Gastrocnemius medialis (tissue), 4 donors: ENCODE results near the gene DNAJC15. TPM values are rescaled to one million over a fixed set of nuclear protein-coding genes. Genes with fewer than 3 reads are reported as not detected.

ENCODE experiments used
- ATAC-seq, 2 donors: fragments of 150-250 bp; one replicate each; pipeline ENCODE4 v1.9.1; 2016
- DNase-seq, 2 donors: peaks; one replicate each; pipeline ENCODE4 v3.0.0-alpha.2; 2019
- H3K27ac ChIP-seq, 4 donors: fragments of 200-600 bp; sonication (generic); 1 replicate in 1 of 4; 2 replicates in 3 of 4; pipeline ENCODE4 v1.5.1; 2016 to 2018; ENCODE audit warnings: mild to moderate bottlenecking in 2 of 4, moderate library complexity in 1 of 4
- H3K27me3 ChIP-seq, 3 donors: fragments of 200-600 bp; sonication (generic) in 2 of 3; 1 replicate in 1 of 3; 2 replicates in 2 of 3; pipeline versions ENCODE4 v1.5.1 to v1.6.0; 2016 to 2019; ENCODE audit warnings: mild to moderate bottlenecking in 1 of 3, moderate library complexity in 1 of 3
- H3K36me3 ChIP-seq, 2 donors: fragments of 200-600 bp; sonication (generic) in 1 of 2; one replicate each; pipeline ENCODE4 v1.5.1; 2017 to 2018
- H3K4me1 ChIP-seq, 2 donors: fragments of 200-600 bp; sonication (generic) in 1 of 2; one replicate each; pipeline ENCODE4 v1.5.1; 2016 to 2017; ENCODE audit warnings: mild to moderate bottlenecking in 2 of 2
- H3K4me3 ChIP-seq, 4 donors: fragments of 200-600 bp; sonication (generic) in 3 of 4; 1 replicate in 1 of 4; 2 replicates in 3 of 4; pipeline ENCODE4 v1.5.1; 2016 to 2019; ENCODE audit warnings: mild to moderate bottlenecking in 2 of 4
- H3K9me3 ChIP-seq, 3 donors: fragments of 200-600 bp; sonication (generic) in 2 of 3; 1 replicate in 1 of 3; 2 replicates in 2 of 3; pipeline ENCODE4 v1.5.1; 2016 to 2019
- POLR2A ChIP-seq, 2 donors: fragments of 450-650 bp; IDR thresholded peaks; one replicate each; pipeline ENCODE4 v1.6.1; 2017; ENCODE audit warnings: antibody characterized with exemption in 2 of 2, mild to moderate bottlenecking in 2 of 2, moderate library complexity in 2 of 2
- in situ Hi-C, 4 donors: fragments of 200-750 bp; cut with MboI; loops; one replicate each; pipeline versions ENCODE4 v1.15.0 to v1.8.0; 2017; ENCODE audit warnings: low sequenced_read_pairs in 4 of 4
- intact Hi-C: fragments of 100-400 bp; cut with DNase I; formaldehyde crosslinking; loops from one replicate; pipeline ENCODE4 v1.15.1; 2023; ENCODE audit warnings: low total_unique reads
- total RNA-seq, 4 donors: library from RNA; depleted of rRNA; stranded (reverse); fragments of >200 nt; gene quantifications; one replicate each; pipeline versions ENCODE4 v1.1.0 to v1.2.3, GENCODE V29; 2016
- TF ChIP-seq, protein P1 (sequence below), 5 experiments: fragments of 450-650 bp in 3 of 5; fragments of 200-600 bp in 2 of 5; sonication (generic) in 2 of 5; IDR thresholded peaks in 4 of 5; conservative IDR thresholded peaks in 1 of 5; 1 replicate in 4 of 5; 2 replicates in 1 of 5; pipeline ENCODE4 v1.5.1; 2016 to 2019; ENCODE audit warnings: antibody characterized with exemption in 5 of 5, mild to moderate bottlenecking in 3 of 5, moderate library complexity in 3 of 5

The DNAJC15 gene
- total RNA-seq, 4 donors from 2014 or later = 6.2 to 19.5 (median 12.3) TPM

DNA sequence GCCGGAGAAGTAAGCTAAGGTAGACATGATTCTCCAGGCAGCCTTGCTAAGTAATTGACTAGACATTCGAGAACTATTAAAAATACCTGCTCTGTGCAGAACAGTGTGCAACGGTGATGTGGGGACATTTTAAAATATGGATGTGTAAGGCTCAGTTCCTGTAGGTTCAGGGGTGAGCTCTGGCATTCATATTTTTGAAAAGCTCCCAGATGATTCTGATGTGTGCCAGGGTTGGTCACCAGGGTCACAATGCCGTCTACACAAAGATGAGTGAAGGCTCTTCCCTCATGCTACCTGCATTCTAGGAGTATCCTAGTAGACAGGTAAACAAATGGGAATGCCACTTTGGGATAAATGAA, 30.6 kb upstream of the DNAJC15 start:
- ATAC-seq = peak in 1 of 2 donors; percentile 14
- intact Hi-C loops = no loop called here
- DNase-seq = no peak
- no peaks in the 10 kb centered on the region for H3K9me3 ChIP-seq
- peak overlapping the region; percentile 69 to 87 (median 76) for H3K4me3 ChIP-seq
- in situ Hi-C loops = no loop called here
- peaks cover 0 to 15% of the 10 kb centered on the region in 2 donors for H3K4me1 ChIP-seq
- no peaks in the 10 kb centered on the region for H3K36me3 ChIP-seq
- no peaks in the 10 kb centered on the region for H3K27me3 ChIP-seq
- H3K27ac ChIP-seq = peak overlapping the region; percentile 46 to 76 (median 71)
- TF ChIP-seq, protein P1, sequence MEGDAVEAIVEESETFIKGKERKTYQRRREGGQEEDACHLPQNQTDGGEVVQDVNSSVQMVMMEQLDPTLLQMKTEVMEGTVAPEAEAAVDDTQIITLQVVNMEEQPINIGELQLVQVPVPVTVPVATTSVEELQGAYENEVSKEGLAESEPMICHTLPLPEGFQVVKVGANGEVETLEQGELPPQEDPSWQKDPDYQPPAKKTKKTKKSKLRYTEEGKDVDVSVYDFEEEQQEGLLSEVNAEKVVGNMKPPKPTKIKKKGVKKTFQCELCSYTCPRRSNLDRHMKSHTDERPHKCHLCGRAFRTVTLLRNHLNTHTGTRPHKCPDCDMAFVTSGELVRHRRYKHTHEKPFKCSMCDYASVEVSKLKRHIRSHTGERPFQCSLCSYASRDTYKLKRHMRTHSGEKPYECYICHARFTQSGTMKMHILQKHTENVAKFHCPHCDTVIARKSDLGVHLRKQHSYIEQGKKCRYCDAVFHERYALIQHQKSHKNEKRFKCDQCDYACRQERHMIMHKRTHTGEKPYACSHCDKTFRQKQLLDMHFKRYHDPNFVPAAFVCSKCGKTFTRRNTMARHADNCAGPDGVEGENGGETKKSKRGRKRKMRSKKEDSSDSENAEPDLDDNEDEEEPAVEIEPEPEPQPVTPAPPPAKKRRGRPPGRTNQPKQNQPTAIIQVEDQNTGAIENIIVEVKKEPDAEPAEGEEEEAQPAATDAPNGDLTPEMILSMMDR (IDR thresholded peaks at IDR 0.05 in 4 of 5, conservative IDR thresholded peaks at IDR 0.05 in 1 of 5) = no peak
- TF ChIP-seq POLR2A (IDR thresholded peaks at IDR 0.05) = no peak

DNA sequence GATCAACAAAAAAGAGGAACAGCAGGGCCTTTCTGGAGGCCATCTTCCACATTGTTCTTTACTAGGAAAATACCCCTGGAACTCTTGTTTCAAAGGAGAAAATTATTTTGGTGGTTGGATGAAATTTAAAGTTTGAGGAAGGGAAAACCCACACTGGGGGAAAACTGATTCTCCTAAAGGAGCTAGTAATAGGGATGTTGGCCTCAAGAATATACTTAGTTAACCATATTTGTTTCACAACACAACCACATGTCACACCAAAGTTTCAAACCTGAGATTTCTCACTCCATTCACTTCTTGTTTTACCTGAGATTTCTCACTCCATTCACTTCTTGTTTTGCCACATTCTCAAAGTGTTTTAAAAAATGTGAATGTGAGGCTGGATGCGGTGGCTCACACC, 28.5 kb upstream of the DNAJC15 start:
- no peak for ATAC-seq
- in situ Hi-C loops (no loop called here), intact Hi-C loops (no loop called here)
- TF ChIP-seq POLR2A (IDR thresholded peaks at IDR 0.05) = no peak
- TF ChIP-seq, protein P1 (IDR thresholded peaks at IDR 0.05 in 4 of 5, conservative IDR thresholded peaks at IDR 0.05 in 1 of 5) = no peak
- no peak for DNase-seq
- Histone ChIP-seq H3K9me3 (no peaks in the 10 kb centered on the region), H3K36me3 (no peaks in the 10 kb centered on the region), H3K27me3 (no peaks in the 10 kb centered on the region), H3K4me1 (peaks cover 0 to 15% of the 10 kb centered on the region in 2 donors), H3K4me3 (no peak overlapping the region), H3K27ac (no peak overlapping the region)

DNA sequence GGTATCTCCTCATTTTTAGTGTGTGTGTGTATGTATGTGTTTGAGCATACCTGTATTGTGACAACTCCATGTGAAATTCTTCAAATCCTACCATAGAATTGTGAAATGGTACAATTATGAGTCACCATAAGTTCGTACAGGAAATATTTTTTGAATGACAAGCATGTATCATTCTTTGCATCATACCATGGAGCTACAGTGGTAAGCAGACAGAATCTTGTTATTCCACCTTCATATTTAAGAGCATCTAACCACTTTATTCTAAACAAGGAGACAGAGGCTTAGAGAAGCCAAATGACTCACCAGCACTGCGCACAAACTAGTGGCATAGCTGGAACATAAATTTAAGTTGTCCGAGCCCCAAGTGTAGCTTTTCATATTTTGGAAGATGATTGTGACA, 26.8 kb upstream of the DNAJC15 start:
- H3K4me3 ChIP-seq = no peak overlapping the region
- H3K27me3 ChIP-seq = no peaks in the 10 kb centered on the region
- TF ChIP-seq, protein P1 (IDR thresholded peaks at IDR 0.05 in 4 of 5, conservative IDR thresholded peaks at IDR 0.05 in 1 of 5) = no peak
- no peak for TF ChIP-seq POLR2A (IDR thresholded peaks at IDR 0.05)
- no peaks in the 10 kb centered on the region for H3K9me3 ChIP-seq
- H3K36me3 ChIP-seq = no peaks in the 10 kb centered on the region
- H3K4me1 ChIP-seq = peaks cover 0 to under 1% of the 10 kb centered on the region in 2 donors
- in situ Hi-C loops (no loop called here), intact Hi-C loops (no loop called here)
- ATAC-seq (no peak), DNase-seq (no peak)
- no peak overlapping the region for H3K27ac ChIP-seq

DNA sequence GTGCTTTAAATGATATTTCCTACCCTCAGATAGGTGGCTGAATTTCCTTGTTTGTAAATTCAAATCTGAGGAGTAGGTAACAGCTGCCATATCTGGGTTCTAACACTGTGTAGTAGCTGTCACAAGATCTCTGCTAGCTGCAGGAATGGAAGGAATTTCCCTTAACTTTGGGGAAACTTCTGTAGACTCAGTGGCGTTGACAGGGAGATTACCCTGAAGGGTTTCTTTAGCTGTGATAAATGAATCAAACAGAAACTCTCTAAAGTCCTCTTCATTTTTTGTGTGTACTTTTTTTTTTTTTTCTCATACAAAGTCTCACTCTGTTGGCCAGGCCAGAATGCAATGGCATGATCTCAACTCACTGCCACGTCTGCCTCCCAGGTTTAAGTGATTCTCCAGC, 26.0 kb upstream of the DNAJC15 start:
- Histone ChIP-seq H3K4me3 (no peak overlapping the region), H3K36me3 (no peaks in the 10 kb centered on the region), H3K27ac (no peak overlapping the region), H3K9me3 (no peaks in the 10 kb centered on the region), H3K4me1 (no peaks in the 10 kb centered on the region), H3K27me3 (no peaks in the 10 kb centered on the region)
- no peak for TF ChIP-seq POLR2A (IDR thresholded peaks at IDR 0.05)
- TF ChIP-seq, protein P1 (IDR thresholded peaks at IDR 0.05 in 4 of 5, conservative IDR thresholded peaks at IDR 0.05 in 1 of 5) = no peak
- no peak for ATAC-seq
- no peak for DNase-seq
- in situ Hi-C loops = no loop called here
- intact Hi-C loops = no loop called here

DNA sequence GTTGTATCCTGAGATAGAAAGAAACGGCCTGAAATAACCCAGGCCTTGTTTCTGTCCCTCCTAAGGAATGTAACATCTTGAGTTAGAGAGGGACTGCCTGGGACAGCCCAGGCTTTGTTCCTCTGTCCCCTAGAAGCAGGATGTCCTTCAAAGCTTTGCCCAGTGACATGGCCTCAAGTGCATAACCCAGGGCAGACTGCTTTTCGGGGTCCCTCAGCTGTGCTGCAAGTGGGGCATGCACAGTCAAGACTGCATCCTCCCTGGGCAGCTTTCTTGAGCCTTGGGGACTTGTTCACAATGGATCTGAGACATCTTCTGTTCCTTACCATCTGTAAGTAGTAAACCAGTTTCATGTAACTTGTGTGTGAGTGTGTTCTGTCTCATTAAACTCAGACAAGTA, 23.9 kb upstream of the DNAJC15 start:
- Histone ChIP-seq H3K27me3 (no peaks in the 10 kb centered on the region), H3K36me3 (no peaks in the 10 kb centered on the region), H3K27ac (no peak overlapping the region), H3K4me1 (no peaks in the 10 kb centered on the region), H3K4me3 (no peak overlapping the region), H3K9me3 (no peaks in the 10 kb centered on the region)
- ATAC-seq (no peak), DNase-seq (no peak)
- in situ Hi-C loops = no loop called here
- TF ChIP-seq, protein P1 (IDR thresholded peaks at IDR 0.05 in 4 of 5, conservative IDR thresholded peaks at IDR 0.05 in 1 of 5) = no peak
- TF ChIP-seq POLR2A (IDR thresholded peaks at IDR 0.05) = no peak
- intact Hi-C loops = no loop called here
